NOMO-1 treated with dmso at 0.1 percent for 144 hours (cell line): ENCODE results near the gene NTNG1.
A peak's percentile ranks its signal among the peaks of the same experiment; 100 is the strongest.

Experiments used
- DNase-seq: peaks from one replicate; lab custom pipeline; 2025; ENCODE audit not compliant: unreplicated experiment; lab: John Stamatoyannopoulos, UW

Gene NTNG1

GRCh38 chr1:107443860-107444259, 303.0 kb downstream of the NTNG1 start:
- no peak for DNase-seq

GRCh38 chr1:107444302-107444701, 303.5 kb downstream of the NTNG1 start:
- no peak for DNase-seq

- no peak for DNase-seq
Measured at GRCh38 chr1:107449326-107449725, 308.5 kb downstream of the NTNG1 start.

GRCh38 chr1:107450899-107451664, 310.2 kb downstream of the NTNG1 start:
- DNase-seq = peak; percentile 8

GRCh38 chr1:107451715-107452114, 310.9 kb downstream of the NTNG1 start:
- DNase-seq = no peak

GRCh38 chr1:107454791-107455190, 314.0 kb downstream of the NTNG1 start:
- DNase-seq = no peak

- DNase-seq = no peak
Measured at GRCh38 chr1:107457989-107458388, 317.1 kb downstream of the NTNG1 start.

- DNase-seq = no peak
Measured at GRCh38 chr1:107459204-107459904, 318.5 kb downstream of the NTNG1 start.

GRCh38 chr1:107460035-107460434, 319.2 kb downstream of the NTNG1 start:
- no peak for DNase-seq

- DNase-seq = no peak
Measured at GRCh38 chr1:107464827-107465226, 324.0 kb downstream of the NTNG1 start.

- no peak for DNase-seq
Measured at GRCh38 chr1:107467286-107467685, 326.4 kb downstream of the NTNG1 start.

GRCh38 chr1:107467811-107468210, 327.0 kb downstream of the NTNG1 start:
- no peak for DNase-seq

- DNase-seq = no peak
Measured at GRCh38 chr1:107473065-107473464, 332.2 kb downstream of the NTNG1 start.

GRCh38 chr1:107474877-107475612, 334.2 kb downstream of the NTNG1 start:
- DNase-seq = no peak

- DNase-seq = no peak
Measured at GRCh38 chr1:107477233-107477632, 336.4 kb downstream of the NTNG1 start.

GRCh38 chr1:107479865-107480350, 339.1 kb downstream of the NTNG1 start:
- DNase-seq = no peak

GRCh38 chr1:107480548-107481415, 339.9 kb downstream of the NTNG1 start:
- DNase-seq = no peak

GRCh38 chr1:107481756-107482384, 341.0 kb downstream of the NTNG1 start:
- DNase-seq = no peak

- DNase-seq = no peak
Measured at GRCh38 chr1:107483949-107484348, 343.1 kb downstream of the NTNG1 start.

- no peak for DNase-seq
Measured at GRCh38 chr1:107486349-107486748, 345.5 kb downstream of the NTNG1 start.
